B cell (primary cell): ENCODE data around the gene TMC1. TPM values are rescaled to one million over a fixed set of nuclear protein-coding genes. Genes with fewer than 3 reads are reported as not detected.

Experiments
- ATAC-seq: fragments of 200-7000 bp; cut with Tn5 transposase; one replicate; pipeline ENCODE4 v1.10.0; 2021; ENCODE audit warnings: low read depth, mild to moderate bottlenecking, moderate number of reproducible peaks, moderate library complexity
- CTCF ChIA-PET: fragments of 350-600 bp; sonication (Branson Sonifier 250); formaldehyde crosslinking; loops from one replicate; lab custom pipeline; 2021; ENCODE audit warnings: antibody characterized with exemption, inconsistent platforms; lab: Charles Lee
- POLR2A ChIA-PET: fragments of 350-600 bp; sonication (Branson Sonifier 250); formaldehyde crosslinking; loops from one replicate; lab custom pipeline; 2021; ENCODE audit warnings: antibody characterized with exemption; lab: Charles Lee
- DNase-seq: peaks from one replicate; pipeline ENCODE4 v3.0.0; 2013
- H2AFZ ChIP-seq: 2 replicates; pipeline ENCODE4 v1.6.1; 2012; ENCODE audit warnings: mild to moderate bottlenecking, low read depth, low read length; ENCODE audit not compliant: insufficient read depth, poor library complexity, severe bottlenecking
- H3K27ac ChIP-seq, 2 donors: 1 replicate in 1 of 2; 2 replicates in 1 of 2; pipeline ENCODE4 v1.5.1; 2012 to 2013; ENCODE audit warnings: low read length in 2 of 2, mild to moderate bottlenecking in 2 of 2, moderate library complexity in 1 of 2
- H3K27me3 ChIP-seq, 4 experiments: fragments of 200-600 bp in 1 of 4; sonication (generic) in 1 of 4; replicated peaks in 1 of 4; 1 replicate in 2 of 4; 2 replicates in 2 of 4; pipeline versions ENCODE4 v1.6.1 to v1.7.0; 2013 to 2016; ENCODE audit warnings: low read length in 3 of 4, mild to moderate bottlenecking in 2 of 4, mixed read lengths in 1 of 4, moderate library complexity in 1 of 4; ENCODE audit not compliant: insufficient read depth in 4 of 4, control insufficient read depth in 3 of 4; ENCODE audit errors: control extremely low read depth in 1 of 4
- H3K36me3 ChIP-seq, 2 experiments: replicated peaks in 1 of 2; 1 replicate in 1 of 2; 2 replicates in 1 of 2; pipeline versions ENCODE4 v1.6.1 to v1.7.1; 2013; ENCODE audit warnings: low read length in 1 of 2; ENCODE audit not compliant: insufficient read depth in 2 of 2, control insufficient read depth in 1 of 2; ENCODE audit errors: control extremely low read depth in 1 of 2, extremely low read depth in 1 of 2
- H3K4me1 ChIP-seq, 2 donors: fragments of 200-600 bp in 1 of 2; sonication (generic) in 1 of 2; 1 replicate in 1 of 2; 2 replicates in 1 of 2; pipeline versions ENCODE4 v1.5.1 to v1.6.1; 2013 to 2017; ENCODE audit warnings: low read length in 2 of 2; ENCODE audit not compliant: control insufficient read depth in 2 of 2, insufficient read depth in 2 of 2
- H3K4me2 ChIP-seq: replicated peaks from 2 replicates; pipeline ENCODE3; 2012; ENCODE audit warnings: mild to moderate bottlenecking, low read depth, low read length; ENCODE audit not compliant: poor library complexity, severe bottlenecking
- H3K4me3 ChIP-seq, 5 experiments: fragments of 200-600 bp in 1 of 5; sonication (generic) in 1 of 5; 1 replicate in 3 of 5; 2 replicates in 2 of 5; pipeline versions ENCODE4 v1.5.1 to v1.7.0; 2011 to 2016; ENCODE audit warnings: low read length in 4 of 5, mild to moderate bottlenecking in 4 of 5, low read depth in 2 of 5, control low read depth in 1 of 5, moderate library complexity in 1 of 5; ENCODE audit not compliant: insufficient read depth in 1 of 5; ENCODE audit errors: control extremely low read depth in 1 of 5, extremely low read depth in 1 of 5
- H3K79me2 ChIP-seq: fragments of 200-600 bp; sonication (generic); one replicate; pipeline ENCODE4 v1.6.0; 2016; ENCODE audit warnings: low read length; ENCODE audit not compliant: control insufficient read depth, insufficient read depth
- H3K9ac ChIP-seq: fragments of 200-600 bp; sonication (generic); 2 replicates; pipeline ENCODE4 v1.6.1; 2017; ENCODE audit warnings: mild to moderate bottlenecking, low read length, moderate library complexity
- H3K9me3 ChIP-seq, 3 donors: one replicate each; pipeline versions ENCODE4 v1.6.1 to v1.7.1; 2013; ENCODE audit warnings: low read length in 2 of 3; ENCODE audit not compliant: control insufficient read depth in 2 of 3, insufficient read depth in 1 of 3; ENCODE audit errors: control extremely low read depth in 1 of 3
- H4K20me1 ChIP-seq: 2 replicates; pipeline ENCODE4 v1.6.0; 2012; ENCODE audit warnings: mild to moderate bottlenecking, low read length; ENCODE audit not compliant: insufficient read depth, control insufficient read depth, poor library complexity, severe bottlenecking
- H3K27ac Mint-ChIP-seq: one replicate; pipeline ENCODE4 v1.8.0; 2021; ENCODE audit warnings: mixed read lengths
- H3K27me3 Mint-ChIP-seq: one replicate; pipeline ENCODE4 v1.8.0; 2021; ENCODE audit warnings: mixed read lengths
- H3K4me1 Mint-ChIP-seq: one replicate; pipeline ENCODE4 v1.8.0; 2021; ENCODE audit warnings: mixed read lengths
- H3K4me3 Mint-ChIP-seq: one replicate; pipeline ENCODE4 v1.8.0; 2021; ENCODE audit warnings: mixed read lengths
- H3K9me3 Mint-ChIP-seq: one replicate; pipeline ENCODE4 v1.8.0; 2022; ENCODE audit warnings: mixed read lengths; ENCODE audit not compliant: insufficient read depth
- EZH2 ChIP-seq: IDR thresholded peaks from 2 replicates; pipeline ENCODE4 v1.6.1; 2012; ENCODE audit warnings: borderline replicate concordance, low read depth, mild to moderate bottlenecking, moderate library complexity, low read length; ENCODE audit not compliant: insufficient read depth, poor library complexity, severe bottlenecking
- WGBS: methylation state at CpG from one replicate; pipeline ENCODE4 v1.1.5; 2013; ENCODE audit warnings: missing lambda C conversion rate; ENCODE audit not compliant: insufficient coverage; 5-methylcytosine and 5-hydroxymethylcytosine counted together
- intact Hi-C: fragments of 100-400 bp; cut with micrococcal nuclease; formaldehyde crosslinking; loops from one replicate; pipeline ENCODE4 v1.10.0; 2022
- polyA plus RNA-seq: library from polyadenylated mRNA; depleted of rRNA; stranded (reverse); fragments of >200 nt; gene quantifications from 2 replicates; pipeline ENCODE4 v1.2.3, GENCODE V29; 2012
- total RNA-seq, 2 donors: library from RNA; stranded (reverse); fragments of 120-200 nt in 1 of 2; gene quantifications; 1 replicate in 1 of 2; 2 replicates in 1 of 2; pipeline versions ENCODE4 v1.2.3 to v1.2.4, GENCODE V29; 2013 to 2022
- TF ChIP-seq, protein P1 (sequence below): fragments of 200-600 bp; IDR thresholded peaks from one replicate; pipeline ENCODE4 v1.8.0; 2022; ENCODE audit warnings: antibody characterized with exemption, mild to moderate bottlenecking

Gene TMC1
- total and polyA plus RNA-seq, 2 donors (not counting 1 experiment from before 2014, with no cell fraction given), result not detected

DNA sequence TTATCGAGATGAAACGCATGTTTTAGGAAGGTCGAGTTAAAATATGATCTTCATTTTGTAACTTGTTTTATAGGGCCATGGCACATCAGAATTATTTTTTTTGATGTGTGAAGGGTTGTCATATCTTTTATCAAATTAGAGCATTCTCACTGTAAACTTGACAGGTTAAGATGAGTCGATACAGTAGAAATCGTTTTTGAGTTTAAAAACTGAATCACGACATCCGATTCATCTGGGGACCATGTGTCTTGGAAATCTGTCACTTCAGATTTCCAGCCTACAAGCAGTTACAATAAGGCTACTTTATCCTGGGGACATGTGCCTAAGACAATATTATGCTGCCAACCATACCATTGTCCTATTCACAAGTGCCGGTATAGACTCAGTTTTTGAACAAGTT, 295.3 kb downstream of the TMC1 start:
- H3K4me2 ChIP-seq, result no peak overlapping the region
- H3K9me3 ChIP-seq, result no peaks in the 10 kb centered on the region
- intact Hi-C loops, result no loop called here
- Mint-ChIP-seq H3K4me3 (no peak overlapping the region), H3K27me3 (peaks cover 3% of the 10 kb centered on the region), H3K27ac (no peak overlapping the region), H3K9me3 (no peaks in the 10 kb centered on the region), H3K4me1 (no peaks in the 10 kb centered on the region)
- WGBS, result 100% methylated on average over 5 of the region's 8 CpGs
- H3K79me2 ChIP-seq, result no peaks in the 10 kb centered on the region
- H4K20me1 ChIP-seq, result no peaks in the 10 kb centered on the region
- no peaks in the 10 kb centered on the region for H3K36me3 ChIP-seq
- POLR2A ChIA-PET, result no interaction called here
- CTCF ChIA-PET, result no interaction called here
- no peak for TF ChIP-seq EZH2
- TF ChIP-seq, protein P1, sequence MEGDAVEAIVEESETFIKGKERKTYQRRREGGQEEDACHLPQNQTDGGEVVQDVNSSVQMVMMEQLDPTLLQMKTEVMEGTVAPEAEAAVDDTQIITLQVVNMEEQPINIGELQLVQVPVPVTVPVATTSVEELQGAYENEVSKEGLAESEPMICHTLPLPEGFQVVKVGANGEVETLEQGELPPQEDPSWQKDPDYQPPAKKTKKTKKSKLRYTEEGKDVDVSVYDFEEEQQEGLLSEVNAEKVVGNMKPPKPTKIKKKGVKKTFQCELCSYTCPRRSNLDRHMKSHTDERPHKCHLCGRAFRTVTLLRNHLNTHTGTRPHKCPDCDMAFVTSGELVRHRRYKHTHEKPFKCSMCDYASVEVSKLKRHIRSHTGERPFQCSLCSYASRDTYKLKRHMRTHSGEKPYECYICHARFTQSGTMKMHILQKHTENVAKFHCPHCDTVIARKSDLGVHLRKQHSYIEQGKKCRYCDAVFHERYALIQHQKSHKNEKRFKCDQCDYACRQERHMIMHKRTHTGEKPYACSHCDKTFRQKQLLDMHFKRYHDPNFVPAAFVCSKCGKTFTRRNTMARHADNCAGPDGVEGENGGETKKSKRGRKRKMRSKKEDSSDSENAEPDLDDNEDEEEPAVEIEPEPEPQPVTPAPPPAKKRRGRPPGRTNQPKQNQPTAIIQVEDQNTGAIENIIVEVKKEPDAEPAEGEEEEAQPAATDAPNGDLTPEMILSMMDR, result no peak
- H3K27me3 ChIP-seq, result no peaks in the 10 kb centered on the region
- no peaks in the 10 kb centered on the region for H3K4me1 ChIP-seq
- no peak overlapping the region for H3K27ac ChIP-seq
- no peak overlapping the region for H3K9ac ChIP-seq
- no peak overlapping the region for H3K4me3 ChIP-seq
- H2AFZ ChIP-seq, result no peak overlapping the region
- DNase-seq (no peak), ATAC-seq (no peak)

DNA sequence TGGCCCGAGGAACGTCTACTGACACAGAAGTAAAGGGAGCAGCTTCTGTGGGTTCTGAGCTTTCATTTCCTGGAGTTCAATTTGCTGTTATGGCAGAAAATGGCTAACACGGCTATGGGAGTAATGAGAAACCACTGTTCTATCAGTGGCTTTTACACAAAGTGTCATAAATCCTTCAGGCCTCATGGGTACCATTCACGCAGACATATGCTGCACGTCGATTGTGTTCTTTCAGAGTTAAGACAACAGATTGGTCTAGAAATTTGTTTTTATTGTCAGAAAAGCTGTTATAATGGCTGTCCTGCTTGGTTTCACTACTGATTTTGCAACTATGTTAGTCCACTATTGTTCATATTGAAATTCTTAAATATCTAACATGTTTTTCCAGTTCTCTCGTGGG, 296.0 kb downstream of the TMC1 start:
- DNase-seq, result no peak
- no peak overlapping the region for H3K4me3 Mint-ChIP-seq
- Histone ChIP-seq H3K4me1 (no peaks in the 10 kb centered on the region), H3K9me3 (no peaks in the 10 kb centered on the region), H3K27ac (no peak overlapping the region), H3K36me3 (no peaks in the 10 kb centered on the region), H3K4me2 (no peak overlapping the region), H2AFZ (no peak overlapping the region), H3K9ac (no peak overlapping the region), H4K20me1 (no peaks in the 10 kb centered on the region), H3K4me3 (no peak overlapping the region), H3K79me2 (no peaks in the 10 kb centered on the region), H3K27me3 (no peaks in the 10 kb centered on the region)
- POLR2A ChIA-PET, result no interaction called here
- H3K4me1 Mint-ChIP-seq, result no peaks in the 10 kb centered on the region
- peaks cover 3% of the 10 kb centered on the region for H3K27me3 Mint-ChIP-seq
- CTCF ChIA-PET, result no interaction called here
- no peak overlapping the region for H3K27ac Mint-ChIP-seq
- H3K9me3 Mint-ChIP-seq, result no peaks in the 10 kb centered on the region
- no peak for ATAC-seq
- intact Hi-C loops, result no loop called here
- 50% methylated on average over 1 of the region's 7 CpGs for WGBS
- no peak for TF ChIP-seq EZH2
- TF ChIP-seq, protein P1, result no peak
